ENCODE measurements around the gene CACNA2D4.

CACNA2D4 gene

GRCh38 chr12:1808798-1809480, 109.5 kb downstream of the CACNA2D4 start:
- Histone ChIP-seq H3K27me3 (no peaks in the 10 kb centered on the region), H3K9ac (peak overlapping the region; percentile 84 to 97 (median 92)), H3K27ac (peak overlapping the region; percentile 66 to 100 (median 97)), H4K20me1 (no peaks in the 10 kb centered on the region), H3K9me3 (replicated peaks in 1 of 11) (no peaks in the 10 kb centered on the region), H3K4me3 (peak overlapping the region; percentile 48 to 79 (median 66); a peak in 18 of 20 replicates), H3K36me3 (peaks cover 0 to 27% (median 7%) of the 10 kb centered on the region in 11 experiments; a peak in 9 of 22 replicates), H3K4me2 (peak overlapping the region; percentile 77 to 99 (median 97)), H3K4me1 (peaks cover 97 to 100% (median 99%) of the 10 kb centered on the region in 10 experiments)
- TF ChIP-seq Cebpa-rat (IDR thresholded peaks at IDR 0.05): no peak

DNA sequence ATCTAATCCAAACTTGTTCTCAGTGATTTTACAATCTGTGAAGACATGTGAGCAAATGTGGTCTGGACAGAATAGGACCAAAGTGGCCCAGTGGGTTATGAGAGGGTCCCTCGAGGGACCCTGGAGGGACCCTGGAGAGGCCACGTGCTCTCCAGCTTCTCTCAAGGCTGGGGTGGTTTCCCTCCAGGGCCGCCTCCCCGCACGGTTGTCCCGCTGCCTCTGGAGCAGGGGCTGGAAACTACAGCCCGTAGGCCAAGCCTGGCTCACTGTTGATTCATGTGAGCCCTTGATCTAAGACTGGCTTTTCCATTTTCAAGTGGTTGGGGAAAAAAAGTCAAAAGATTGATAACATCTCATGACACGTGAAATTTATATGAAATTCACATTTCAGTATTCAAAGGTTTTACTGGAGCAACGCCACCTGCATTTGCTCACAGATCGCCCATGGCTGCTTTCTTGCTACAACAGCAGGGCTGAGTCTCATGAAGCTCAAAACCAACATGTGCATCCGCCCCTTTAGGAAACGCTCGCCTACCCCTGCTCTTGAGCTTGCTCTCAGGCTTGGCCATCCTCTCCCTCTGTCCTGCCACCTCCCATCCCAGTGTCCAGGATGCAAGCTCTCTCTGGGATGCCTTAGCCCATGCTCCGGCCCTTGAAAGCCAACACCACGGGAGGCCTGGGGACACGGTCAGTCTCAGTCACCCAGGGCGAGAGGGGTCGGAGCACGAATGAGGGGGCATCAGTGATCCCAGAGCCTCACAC, 110.2 kb downstream of the CACNA2D4 start:
- Histone ChIP-seq H3K27ac (peak overlapping the region; percentile 59 to 100 (median 97); a peak in 21 of 22 replicates), H3K36me3 (peaks cover 0 to 34% (median 9%) of the 10 kb centered on the region in 11 experiments; a peak in 10 of 22 replicates), H3K4me1 (peaks cover 97 to 100% (median 99%) of the 10 kb centered on the region in 10 experiments), H3K9me3 (replicated peaks in 1 of 11) (no peaks in the 10 kb centered on the region), H3K9ac (peak overlapping the region; percentile 58 to 97 (median 92); a peak in 21 of 22 replicates), H3K4me2 (peak overlapping the region; percentile 77 to 99 (median 97)), H3K27me3 (no peaks in the 10 kb centered on the region), H4K20me1 (no peaks in the 10 kb centered on the region), H3K4me3 (peak overlapping the region; percentile 14 to 79 (median 66); a peak in 18 of 20 replicates)
- no peak for TF ChIP-seq Cebpa-rat (IDR thresholded peaks at IDR 0.05)

DNA sequence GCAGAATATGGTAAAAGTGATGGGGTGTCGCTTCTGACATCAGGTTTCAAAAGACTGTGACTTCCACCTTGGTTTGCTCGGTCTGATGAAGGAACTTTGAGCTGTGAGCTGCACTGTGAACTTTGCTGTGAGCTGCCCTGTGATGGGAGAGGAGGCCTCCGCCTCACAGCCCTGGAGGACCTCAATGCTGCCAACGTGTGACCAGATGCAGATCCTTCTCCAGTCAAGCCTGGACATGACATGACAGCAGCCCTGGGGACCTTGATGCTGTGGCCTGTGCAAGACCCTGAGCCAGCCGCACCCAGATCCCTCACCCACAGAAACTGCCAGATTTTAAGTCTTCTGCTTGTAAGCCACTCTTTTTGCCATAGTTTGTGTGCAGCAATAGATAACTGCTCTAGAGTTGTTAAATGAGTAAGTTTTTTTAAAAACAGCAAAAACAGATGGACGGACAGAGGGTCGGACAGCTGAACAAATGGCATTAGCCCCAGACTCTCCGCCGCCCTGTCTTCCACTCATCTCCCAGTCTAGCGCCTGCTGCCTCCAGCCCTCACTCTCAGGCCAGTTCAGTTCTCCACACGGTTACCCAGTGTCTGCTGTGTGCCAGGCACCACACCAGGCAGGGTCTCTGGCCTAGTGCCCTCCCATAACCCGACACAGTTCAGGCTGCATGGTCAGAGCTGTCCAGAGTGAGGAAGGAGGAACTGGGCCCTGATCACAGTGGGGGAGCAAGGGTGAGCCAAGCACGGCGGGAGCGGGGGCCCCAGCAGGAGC, 111.2 kb downstream of the CACNA2D4 start:
- no peaks in the 10 kb centered on the region for H4K20me1 ChIP-seq

GRCh38 chr12:1806301-1807086, 112.0 kb downstream of the CACNA2D4 start:
- H3K9ac ChIP-seq: peak overlapping the region; percentile 46 to 97 (median 92); a peak in 20 of 22 replicates
- H3K4me2 ChIP-seq: peak overlapping the region; percentile 77 to 99 (median 97)
- no peak for TF ChIP-seq Cebpa-rat (IDR thresholded peaks at IDR 0.05)
- H3K9me3 ChIP-seq (replicated peaks in 1 of 11): no peaks in the 10 kb centered on the region
- peaks cover 0 to 46% (median 9%) of the 10 kb centered on the region in 11 experiments; a peak in 10 of 22 replicates for H3K36me3 ChIP-seq
- H3K27me3 ChIP-seq: no peaks in the 10 kb centered on the region
- H3K4me3 ChIP-seq: peak overlapping the region in 6 of 10 experiments; percentile 3 to 79 (median 71); a peak in 9 of 20 replicates
- peaks cover 98 to 100% (median 100%) of the 10 kb centered on the region in 10 experiments for H3K4me1 ChIP-seq
- peak overlapping the region; percentile 64 to 100 (median 97); a peak in 21 of 22 replicates for H3K27ac ChIP-seq
- H4K20me1 ChIP-seq: no peaks in the 10 kb centered on the region

More for the DNA sequence above, 111.2 kb downstream of the CACNA2D4 start:
- peak overlapping the region in 8 of 10 experiments; percentile 61 to 79 (median 69); a peak in 14 of 20 replicates for H3K4me3 ChIP-seq
- peak overlapping the region; percentile 58 to 97 (median 92); a peak in 19 of 22 replicates for H3K9ac ChIP-seq
- no peaks in the 10 kb centered on the region for H3K27me3 ChIP-seq
- no peak for TF ChIP-seq Cebpa-rat (IDR thresholded peaks at IDR 0.05)
- no peaks in the 10 kb centered on the region for H3K9me3 ChIP-seq (replicated peaks in 1 of 11)
- peaks cover 98 to 100% (median 100%) of the 10 kb centered on the region in 10 experiments for H3K4me1 ChIP-seq
- peak overlapping the region; percentile 64 to 100 (median 97); a peak in 21 of 22 replicates for H3K27ac ChIP-seq
- peak overlapping the region; percentile 77 to 99 (median 97) for H3K4me2 ChIP-seq
- H3K36me3 ChIP-seq: peaks cover 0 to 43% (median 9%) of the 10 kb centered on the region in 11 experiments; a peak in 10 of 22 replicates

GRCh38 chr12:1805441-1806081, 112.9 kb downstream of the CACNA2D4 start:
- H3K4me2 ChIP-seq: peak overlapping the region; percentile 77 to 99 (median 97)
- TF ChIP-seq Cebpa-rat (IDR thresholded peaks at IDR 0.05): no peak

DNA sequence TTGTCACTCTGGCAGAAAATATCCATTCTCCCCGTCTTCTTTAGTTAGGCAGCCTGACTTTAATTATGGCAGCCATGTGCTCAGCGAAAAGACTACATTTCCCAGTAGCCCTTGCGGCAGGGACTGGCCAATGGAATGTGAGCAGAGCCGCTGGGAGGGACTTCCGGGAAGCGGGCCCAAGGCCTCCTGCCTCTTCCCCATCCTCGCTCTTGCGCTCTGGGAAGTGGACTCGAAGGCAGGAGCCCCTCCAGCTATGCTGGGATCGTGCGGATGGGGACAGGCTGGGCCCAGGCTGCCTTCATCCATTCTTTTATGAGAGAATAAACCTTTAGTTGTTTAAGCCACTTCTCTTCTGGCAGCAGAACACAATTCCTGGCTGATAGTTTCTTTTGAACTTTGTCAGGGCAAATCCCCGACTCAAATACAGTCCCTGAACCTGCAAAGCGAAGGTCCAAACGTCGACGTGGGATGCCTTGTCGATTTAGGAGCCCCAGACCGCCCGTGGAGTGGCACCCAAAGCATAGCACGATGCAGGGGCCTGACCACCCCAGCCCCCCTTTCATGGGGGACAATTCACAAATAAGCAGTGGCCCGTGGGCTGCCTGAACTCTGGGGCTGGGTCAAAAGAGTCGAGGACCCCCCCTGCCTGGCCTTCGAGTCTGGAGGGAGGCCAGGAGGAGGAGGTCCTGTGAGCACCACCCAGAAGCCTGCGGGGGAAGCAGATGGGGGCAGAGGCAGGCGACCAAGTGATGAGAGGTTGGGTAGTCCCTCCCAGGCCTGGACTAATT, 113.7 kb downstream of the CACNA2D4 start:
- no peak for TF ChIP-seq Cebpa-rat (IDR thresholded peaks at IDR 0.05)
- H3K9me3 ChIP-seq (replicated peaks in 1 of 11): no peaks in the 10 kb centered on the region
- peak overlapping the region; percentile 64 to 100 (median 97) for H3K27ac ChIP-seq
- H3K27me3 ChIP-seq: no peaks in the 10 kb centered on the region
- H3K4me2 ChIP-seq: peak overlapping the region; percentile 87 to 99 (median 97)
- no peaks in the 10 kb centered on the region; a peak in 2 of 22 replicates for H4K20me1 ChIP-seq
- H3K36me3 ChIP-seq: peaks cover 0 to 52% (median 10%) of the 10 kb centered on the region in 11 experiments; a peak in 12 of 22 replicates
- no peak overlapping the region; a peak in 2 of 20 replicates for H3K4me3 ChIP-seq
- H3K9ac ChIP-seq: peak overlapping the region; percentile 29 to 97 (median 92); a peak in 18 of 22 replicates
- H3K4me1 ChIP-seq: peaks cover 98 to 100% (median 100%) of the 10 kb centered on the region in 10 experiments

More at GRCh38 chr12:1805441-1806081, 112.9 kb downstream of the CACNA2D4 start:
- Histone ChIP-seq H3K27ac (peak overlapping the region; percentile 64 to 100 (median 97)), H4K20me1 (no peaks in the 10 kb centered on the region), H3K4me1 (peaks cover 98 to 100% (median 100%) of the 10 kb centered on the region in 10 experiments), H3K36me3 (peaks cover 0 to 46% (median 9%) of the 10 kb centered on the region in 11 experiments; a peak in 10 of 22 replicates), H3K27me3 (no peaks in the 10 kb centered on the region), H3K4me3 (peak overlapping the region in 2 of 10 experiments; percentile 72 to 79; a peak in 3 of 20 replicates), H3K9ac (peak overlapping the region; percentile 46 to 97 (median 92); a peak in 20 of 22 replicates), H3K9me3 (replicated peaks in 1 of 11) (no peaks in the 10 kb centered on the region)
